ENCODE measurements around the gene LGALS1.
"Not testable (repeated sequence)": the region's sequence is repeated elsewhere in the genome, so short reads cannot be mapped to it uniquely, and the experiment has no call there.

Gene LGALS1

GRCh38 chr22:37715760-37716159 lies 40.3 kb downstream of the LGALS1 start:
- DNase-seq: no peak

GRCh38 chr22:37716708-37717107 lies 41.3 kb downstream of the LGALS1 start:
- no peak for DNase-seq

- DNase-seq: not testable (repeated sequence)
These were observed 41.8 kb downstream of the LGALS1 start for GRCh38 chr22:37717235-37717634.

- DNase-seq: not testable (repeated sequence)
These were observed 42.4 kb downstream of the LGALS1 start for GRCh38 chr22:37717746-37718305.

- DNase-seq: no peak
These were observed 50.3 kb downstream of the LGALS1 start for GRCh38 chr22:37725551-37726240.

- no peak for DNase-seq
These were observed 50.9 kb downstream of the LGALS1 start for GRCh38 chr22:37726241-37726887.

GRCh38 chr22:37728620-37729019 lies 53.2 kb downstream of the LGALS1 start:
- DNase-seq: no peak
